Neural progenitor cell (in vitro differentiated cells): ENCODE data around the gene ETV6.

ENCODE experiments used
- CTCF ChIP-seq: fragments of 200-600 bp; sonication (generic); IDR thresholded peaks from 2 replicates; pipeline ENCODE4 v1.5.1; 2017; ENCODE audit warnings: antibody characterized with exemption, mild to moderate bottlenecking
- EZH2 ChIP-seq: fragments of 200-600 bp; sonication (generic); IDR thresholded peaks from 2 replicates; pipeline ENCODE4 v1.6.1; 2017; ENCODE audit warnings: antibody characterized with exemption, mild to moderate bottlenecking, moderate library complexity

GRCh38 chr12:11694528-11694927 is 45.1 kb downstream of the ETV6 start:
- TF ChIP-seq CTCF (no peak), EZH2 (no peak)
